MM.1S (cell line): Measurements from ENCODE around the gene TOMM7.

Source experiments
- DNase-seq: peaks from one replicate; pipeline ENCODE4 v3.0.0-alpha.2; 2015
- H2AFZ ChIP-seq: fragments of 300-600 bp; sonication (generic); 2 replicates; pipeline ENCODE4 v1.6.0; 2016; ENCODE audit warnings: antibody characterized with exemption, low read length
- H3F3A ChIP-seq: fragments of 300-600 bp; sonication (generic); 2 replicates; pipeline ENCODE4 v1.6.1; 2016; ENCODE audit warnings: mild to moderate bottlenecking, antibody characterized with exemption, low read length, moderate library complexity, mixed read lengths; ENCODE audit not compliant: insufficient read depth
- H3K27ac ChIP-seq: fragments of 300-600 bp; sonication (generic); 2 replicates; pipeline ENCODE4 v1.5.1; 2016; ENCODE audit warnings: mild to moderate bottlenecking, low read length
- H3K27me3 ChIP-seq: fragments of 300-600 bp; sonication (generic); replicated peaks from 2 replicates; pipeline ENCODE4 v1.6.0; 2016; ENCODE audit warnings: low read length; ENCODE audit not compliant: insufficient read depth
- H3K36me3 ChIP-seq: fragments of 300-600 bp; sonication (generic); replicated peaks from 2 replicates; pipeline ENCODE4 v1.6.1; 2016; ENCODE audit warnings: mild to moderate bottlenecking, low read length, mixed read lengths; ENCODE audit not compliant: insufficient read depth
- H3K4me1 ChIP-seq: fragments of 300-600 bp; sonication (generic); 2 replicates; pipeline ENCODE4 v1.6.1; 2016; ENCODE audit warnings: low read length, mixed read lengths
- H3K4me2 ChIP-seq: fragments of 300-600 bp; sonication (generic); 2 replicates; pipeline ENCODE4 v1.6.0; 2016; ENCODE audit warnings: low read depth, low read length
- H3K4me3 ChIP-seq: fragments of 300-600 bp; sonication (generic); 2 replicates; pipeline ENCODE4 v1.5.1; 2016; ENCODE audit warnings: low read length, mixed read lengths
- H3K79me2 ChIP-seq: fragments of 300-600 bp; sonication (generic); 2 replicates; pipeline ENCODE4 v1.6.1; 2016; ENCODE audit warnings: mixed run types, low read length, mixed read lengths
- H3K9ac ChIP-seq: fragments of 300-600 bp; sonication (generic); 2 replicates; pipeline ENCODE4 v1.6.1; 2016; ENCODE audit warnings: low read length, mixed read lengths
- H3K9me2 ChIP-seq: fragments of 300-600 bp; sonication (generic); replicated peaks from 2 replicates; pipeline ENCODE4 v1.6.1; 2016; ENCODE audit warnings: mild to moderate bottlenecking, low read length, mixed read lengths; ENCODE audit not compliant: insufficient read depth
- H3K9me3 ChIP-seq: fragments of 300-600 bp; sonication (generic); replicated peaks from 2 replicates; pipeline ENCODE4 v1.6.1; 2016; ENCODE audit warnings: mild to moderate bottlenecking, low read length, mixed read lengths; ENCODE audit not compliant: insufficient read depth
- H4K20me1 ChIP-seq: fragments of 300-600 bp; sonication (generic); 2 replicates; pipeline ENCODE4 v1.6.1; 2016; ENCODE audit warnings: mild to moderate bottlenecking, low read length, moderate library complexity, mixed read lengths; ENCODE audit not compliant: insufficient read depth
- EZH2 ChIP-seq: fragments of 300-600 bp; sonication (generic); optimal IDR thresholded peaks from 2 replicates; pipeline ENCODE3; 2017; ENCODE audit warnings: low read depth, mild to moderate bottlenecking, antibody characterized with exemption, low read length, mixed read lengths
- EZH2phosphoT487 ChIP-seq: fragments of 300-600 bp; sonication (generic); IDR thresholded peaks from 2 replicates; pipeline ENCODE4 v1.6.1; 2018; ENCODE audit warnings: antibody characterized with exemption, low read length
- TF ChIP-seq, protein P1 (sequence below): fragments of 300-600 bp; sonication (generic); IDR thresholded peaks from 2 replicates; pipeline ENCODE4 v1.5.1; 2016; ENCODE audit warnings: antibody characterized with exemption, low read length, mixed read lengths

TOMM7 gene

DNA sequence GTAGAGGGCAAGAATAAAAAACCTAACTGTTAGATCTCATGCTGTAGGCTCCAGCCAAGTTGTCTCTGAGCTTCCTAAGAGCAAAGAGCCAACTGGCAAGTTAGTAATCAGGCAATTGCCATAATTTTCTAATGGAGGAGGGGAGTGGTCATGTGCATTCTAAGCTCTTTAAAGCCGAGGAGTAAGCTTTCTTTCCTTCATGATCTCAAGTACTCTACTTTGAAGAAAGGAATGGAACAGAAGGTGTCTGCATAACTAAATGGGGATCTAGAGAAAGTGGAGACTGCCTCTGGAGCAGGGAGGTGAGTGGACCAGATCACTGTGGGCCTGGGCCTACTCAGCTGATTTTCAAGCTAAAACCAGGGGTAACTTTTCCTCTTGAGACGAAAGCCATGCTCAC, 37.7 kb upstream of the TOMM7 start:
- no peaks in the 10 kb centered on the region for H4K20me1 ChIP-seq
- TF ChIP-seq EZH2phosphoT487: no peak
- no peak for TF ChIP-seq EZH2
- H3K27me3 ChIP-seq: no peaks in the 10 kb centered on the region
- no peaks in the 10 kb centered on the region for H3K9me2 ChIP-seq
- no peak overlapping the region for H3K4me2 ChIP-seq
- peaks cover 4% of the 10 kb centered on the region for H3K79me2 ChIP-seq
- H3K36me3 ChIP-seq: no peaks in the 10 kb centered on the region; the same call in 1 of the 2 replicates
- DNase-seq: no peak
- H3K9me3 ChIP-seq: no peaks in the 10 kb centered on the region
- H3K4me3 ChIP-seq: no peak overlapping the region
- H2AFZ ChIP-seq: no peak overlapping the region
- peaks cover 40% of the 10 kb centered on the region for H3F3A ChIP-seq
- no peak overlapping the region for H3K27ac ChIP-seq
- H3K4me1 ChIP-seq: peaks cover 1% of the 10 kb centered on the region; the same call in 1 of the 2 replicates
- H3K9ac ChIP-seq: no peak overlapping the region

DNA sequence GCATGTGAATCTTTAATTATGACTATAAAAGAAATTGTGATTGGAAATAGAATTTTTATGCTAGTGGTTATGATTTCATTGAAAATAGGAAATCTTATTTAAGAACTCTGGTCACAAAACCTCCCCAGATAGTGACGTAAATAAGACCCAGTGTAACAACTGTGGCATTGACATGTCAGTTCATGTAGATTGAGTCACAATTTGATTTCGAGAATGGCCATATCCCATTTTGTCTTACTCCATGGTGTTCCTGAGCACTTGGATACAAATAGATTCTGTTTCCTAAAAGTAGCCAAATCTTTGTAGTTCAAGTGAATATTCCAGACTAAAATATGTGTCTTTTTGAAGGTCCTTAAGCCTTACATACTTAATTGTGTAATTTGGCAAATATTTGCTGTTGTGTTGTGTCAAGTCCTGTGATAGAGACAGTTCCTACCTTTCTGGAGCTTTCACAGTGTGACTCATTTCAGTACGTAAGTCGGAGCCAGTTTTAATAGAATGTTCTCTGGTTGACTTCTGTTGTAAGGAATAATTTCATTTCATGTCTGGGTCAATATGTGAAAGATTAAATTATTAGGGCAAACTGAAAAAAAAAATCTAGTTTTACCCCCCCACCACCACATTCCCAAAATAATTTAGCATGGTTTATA, 37.1 kb upstream of the TOMM7 start:
- no peak overlapping the region for H3K27ac ChIP-seq
- H2AFZ ChIP-seq: no peak overlapping the region
- no peaks in the 10 kb centered on the region; the same call in 1 of the 2 replicates for H3K36me3 ChIP-seq
- H3F3A ChIP-seq: peaks cover 40% of the 10 kb centered on the region
- peaks cover 4% of the 10 kb centered on the region; the same call in 1 of the 2 replicates for H3K4me1 ChIP-seq
- H3K9me3 ChIP-seq: no peaks in the 10 kb centered on the region
- H3K79me2 ChIP-seq: peaks cover 10% of the 10 kb centered on the region
- no peak overlapping the region for H3K4me2 ChIP-seq
- H3K9me2 ChIP-seq: no peaks in the 10 kb centered on the region
- H3K4me3 ChIP-seq: no peak overlapping the region
- no peak overlapping the region for H3K9ac ChIP-seq
- no peaks in the 10 kb centered on the region for H4K20me1 ChIP-seq
- TF ChIP-seq EZH2 (no peak), EZH2phosphoT487 (no peak)
- TF ChIP-seq, protein P1, sequence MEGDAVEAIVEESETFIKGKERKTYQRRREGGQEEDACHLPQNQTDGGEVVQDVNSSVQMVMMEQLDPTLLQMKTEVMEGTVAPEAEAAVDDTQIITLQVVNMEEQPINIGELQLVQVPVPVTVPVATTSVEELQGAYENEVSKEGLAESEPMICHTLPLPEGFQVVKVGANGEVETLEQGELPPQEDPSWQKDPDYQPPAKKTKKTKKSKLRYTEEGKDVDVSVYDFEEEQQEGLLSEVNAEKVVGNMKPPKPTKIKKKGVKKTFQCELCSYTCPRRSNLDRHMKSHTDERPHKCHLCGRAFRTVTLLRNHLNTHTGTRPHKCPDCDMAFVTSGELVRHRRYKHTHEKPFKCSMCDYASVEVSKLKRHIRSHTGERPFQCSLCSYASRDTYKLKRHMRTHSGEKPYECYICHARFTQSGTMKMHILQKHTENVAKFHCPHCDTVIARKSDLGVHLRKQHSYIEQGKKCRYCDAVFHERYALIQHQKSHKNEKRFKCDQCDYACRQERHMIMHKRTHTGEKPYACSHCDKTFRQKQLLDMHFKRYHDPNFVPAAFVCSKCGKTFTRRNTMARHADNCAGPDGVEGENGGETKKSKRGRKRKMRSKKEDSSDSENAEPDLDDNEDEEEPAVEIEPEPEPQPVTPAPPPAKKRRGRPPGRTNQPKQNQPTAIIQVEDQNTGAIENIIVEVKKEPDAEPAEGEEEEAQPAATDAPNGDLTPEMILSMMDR: no peak
- H3K27me3 ChIP-seq: no peaks in the 10 kb centered on the region
- DNase-seq: no peak

DNA sequence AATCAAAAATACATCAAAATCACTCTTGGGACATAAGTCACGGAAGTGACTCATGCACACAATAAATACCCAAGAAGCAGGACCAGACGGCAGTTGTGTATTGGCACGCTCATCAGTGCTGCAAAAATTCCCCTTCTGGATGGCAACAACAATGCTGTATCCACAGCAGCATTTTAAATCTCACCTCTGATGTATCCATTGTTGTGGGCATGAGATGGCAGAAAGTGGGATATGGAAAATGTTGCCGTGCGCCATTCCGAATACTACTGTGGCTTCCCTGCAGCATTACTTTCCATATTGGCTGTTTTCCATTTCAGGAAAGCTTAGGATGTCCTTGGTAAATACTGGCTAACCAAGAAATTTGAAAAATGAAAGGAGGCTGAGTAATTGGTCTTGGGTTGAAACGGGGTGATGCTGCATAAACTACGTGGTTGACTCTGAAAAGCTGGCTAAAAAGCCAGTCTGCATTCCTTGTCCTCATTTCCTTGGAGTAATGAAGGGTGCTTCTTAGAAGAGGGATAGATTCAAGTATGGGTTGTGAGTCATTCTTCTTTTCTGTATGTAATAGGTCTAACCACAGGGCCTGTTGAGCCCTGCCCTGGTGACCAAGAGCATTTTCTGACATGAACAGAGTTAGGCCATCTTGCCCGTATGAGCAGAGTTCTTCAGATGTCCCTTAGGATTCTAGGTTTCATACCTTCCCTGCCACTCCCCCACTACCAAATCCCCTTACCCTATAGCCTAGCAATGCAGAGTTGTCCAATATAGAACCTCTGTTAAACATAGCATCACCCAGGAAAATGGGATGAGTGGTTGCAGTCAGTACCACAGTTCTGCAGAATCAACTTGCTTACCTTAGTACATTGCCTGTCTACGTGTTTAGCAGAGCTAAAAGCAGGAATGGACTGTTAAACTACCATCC, 36.3 kb upstream of the TOMM7 start:
- H3K79me2 ChIP-seq: peaks cover 16% of the 10 kb centered on the region
- H3F3A ChIP-seq: peaks cover 40% of the 10 kb centered on the region
- H3K9ac ChIP-seq: no peak overlapping the region
- H3K27me3 ChIP-seq: no peaks in the 10 kb centered on the region
- H2AFZ ChIP-seq: no peak overlapping the region
- H3K4me2 ChIP-seq: no peak overlapping the region
- H3K9me2 ChIP-seq: no peaks in the 10 kb centered on the region
- DNase-seq: no peak
- H3K27ac ChIP-seq: no peak overlapping the region
- no peaks in the 10 kb centered on the region for H4K20me1 ChIP-seq
- H3K9me3 ChIP-seq: no peaks in the 10 kb centered on the region
- no peak overlapping the region for H3K4me3 ChIP-seq
- TF ChIP-seq, protein P1: no peak
- TF ChIP-seq EZH2phosphoT487 (no peak), EZH2 (no peak)
- no peaks in the 10 kb centered on the region; the same call in 1 of the 2 replicates for H3K36me3 ChIP-seq
- H3K4me1 ChIP-seq: peaks cover 4% of the 10 kb centered on the region; the same call in 1 of the 2 replicates
